Fibroblast of villous mesenchyme (primary cell): ENCODE measurements around the gene MRTFB. TPM values are rescaled to one million over a fixed set of nuclear protein-coding genes. Genes with fewer than 3 reads are reported as not detected.
A peak's percentile ranks its signal among the peaks of the same experiment; 100 is the strongest.

ENCODE experiments used
- DNase-seq: peaks from one replicate; pipeline ENCODE4 v3.0.0-alpha.2; 2010; ENCODE audit warnings: low read depth
- H3K4me3 ChIP-seq: 2 replicates; pipeline ENCODE4 v1.5.1; 2011; ENCODE audit warnings: low read depth, mild to moderate bottlenecking, low read length
- CTCF ChIP-seq: IDR thresholded peaks from 2 replicates; pipeline ENCODE4 v1.5.1; 2012; ENCODE audit warnings: low read depth, mild to moderate bottlenecking, low read length; ENCODE audit not compliant: insufficient read depth
- total RNA-seq: library from RNA; depleted of rRNA; stranded (reverse); fragments of >200 nt; gene quantifications from 2 replicates; pipeline ENCODE4 v1.2.3, GENCODE V29; 2012

The MRTFB gene
- total RNA-seq, 1 donor: 8.2 TPM

- peak overlapping the region; percentile 86 for H3K4me3 ChIP-seq
- DNase-seq: peak; percentile 31
- no peak for TF ChIP-seq CTCF
Measured at GRCh38 chr16:14302399-14303181, 231.5 kb downstream of the MRTFB start.

GRCh38 chr16:14303182-14303618 is 232.1 kb downstream of the MRTFB start:
- no peak for TF ChIP-seq CTCF
- DNase-seq: peak; percentile 47

GRCh38 chr16:14303639-14304394 is 232.7 kb downstream of the MRTFB start:
- peak overlapping the region; percentile 86 for H3K4me3 ChIP-seq
- DNase-seq: peak; percentile 30
- no peak for TF ChIP-seq CTCF

More at GRCh38 chr16:14303182-14303618, 232.1 kb downstream of the MRTFB start:
- peak overlapping the region; percentile 86 for H3K4me3 ChIP-seq

GRCh38 chr16:14304891-14305460 is 233.9 kb downstream of the MRTFB start:
- H3K4me3 ChIP-seq: no peak overlapping the region
- no peak for TF ChIP-seq CTCF
- DNase-seq: no peak

- no peak for TF ChIP-seq CTCF
- no peak for DNase-seq
- no peak overlapping the region for H3K4me3 ChIP-seq
Measured at GRCh38 chr16:14306485-14307058, 235.5 kb downstream of the MRTFB start.

- DNase-seq: no peak
- TF ChIP-seq CTCF: no peak
- no peak overlapping the region for H3K4me3 ChIP-seq
Measured at GRCh38 chr16:14307059-14307526, 236.0 kb downstream of the MRTFB start.
